ENCODE data around the gene SEC63. TPM values are rescaled to one million over a fixed set of nuclear protein-coding genes. Genes with fewer than 3 reads are reported as not detected.

SEC63 gene
- total RNA-seq, 1 donor from 2014 or later = 25.3 TPM

DNA sequence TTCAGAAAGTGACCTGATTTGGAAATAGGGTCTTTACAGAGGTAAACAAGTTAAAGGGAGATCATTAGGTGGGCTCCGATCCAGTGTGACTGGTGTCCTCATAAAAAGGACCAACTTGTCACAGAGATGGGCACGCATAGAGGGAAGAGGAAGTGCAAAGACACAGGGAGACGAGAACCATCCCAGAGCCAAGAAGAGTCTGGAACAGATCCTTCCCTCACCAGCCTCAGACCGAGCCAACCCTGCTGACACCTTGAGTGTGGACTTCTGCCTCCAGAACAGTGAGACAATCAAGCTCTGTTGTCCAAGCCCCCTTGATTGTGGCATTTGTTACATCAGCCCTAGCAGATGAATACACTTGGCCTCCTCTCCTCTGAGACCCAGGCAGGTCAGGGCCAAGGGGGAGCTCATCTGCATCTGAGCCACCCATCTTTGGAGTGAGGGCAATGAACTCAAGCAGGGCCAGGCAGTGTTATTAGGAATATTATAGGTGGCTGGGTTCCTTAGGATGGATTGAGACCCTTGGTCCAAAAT, 111.7 kb downstream of the SEC63 start:
- TF ChIP-seq, protein P1, sequence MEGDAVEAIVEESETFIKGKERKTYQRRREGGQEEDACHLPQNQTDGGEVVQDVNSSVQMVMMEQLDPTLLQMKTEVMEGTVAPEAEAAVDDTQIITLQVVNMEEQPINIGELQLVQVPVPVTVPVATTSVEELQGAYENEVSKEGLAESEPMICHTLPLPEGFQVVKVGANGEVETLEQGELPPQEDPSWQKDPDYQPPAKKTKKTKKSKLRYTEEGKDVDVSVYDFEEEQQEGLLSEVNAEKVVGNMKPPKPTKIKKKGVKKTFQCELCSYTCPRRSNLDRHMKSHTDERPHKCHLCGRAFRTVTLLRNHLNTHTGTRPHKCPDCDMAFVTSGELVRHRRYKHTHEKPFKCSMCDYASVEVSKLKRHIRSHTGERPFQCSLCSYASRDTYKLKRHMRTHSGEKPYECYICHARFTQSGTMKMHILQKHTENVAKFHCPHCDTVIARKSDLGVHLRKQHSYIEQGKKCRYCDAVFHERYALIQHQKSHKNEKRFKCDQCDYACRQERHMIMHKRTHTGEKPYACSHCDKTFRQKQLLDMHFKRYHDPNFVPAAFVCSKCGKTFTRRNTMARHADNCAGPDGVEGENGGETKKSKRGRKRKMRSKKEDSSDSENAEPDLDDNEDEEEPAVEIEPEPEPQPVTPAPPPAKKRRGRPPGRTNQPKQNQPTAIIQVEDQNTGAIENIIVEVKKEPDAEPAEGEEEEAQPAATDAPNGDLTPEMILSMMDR (IDR thresholded peaks at IDR 0.05) = no peak
- no peak for TF ChIP-seq POLR2AphosphoS5 (IDR thresholded peaks at IDR 0.05; ENCODE audit: insufficient read depth in 1 of 2, low read depth in 1 of 2)
- no peak for TF ChIP-seq POLR2A (IDR thresholded peaks at IDR 0.05)
- Histone ChIP-seq H3K9me3 (no peaks in the 10 kb centered on the region), H3K27ac (no peak overlapping the region), H3K4me1 (peaks cover 13% of the 10 kb centered on the region), H3K4me3 (no peak overlapping the region), H3K36me3 (no peaks in the 10 kb centered on the region), H3K27me3 (no peaks in the 10 kb centered on the region)
- no peak for DNase-seq (ENCODE audit: extremely low spot score in 2 of 2)
- intact Hi-C loops (cut with DNase I) = no loop called here

DNA sequence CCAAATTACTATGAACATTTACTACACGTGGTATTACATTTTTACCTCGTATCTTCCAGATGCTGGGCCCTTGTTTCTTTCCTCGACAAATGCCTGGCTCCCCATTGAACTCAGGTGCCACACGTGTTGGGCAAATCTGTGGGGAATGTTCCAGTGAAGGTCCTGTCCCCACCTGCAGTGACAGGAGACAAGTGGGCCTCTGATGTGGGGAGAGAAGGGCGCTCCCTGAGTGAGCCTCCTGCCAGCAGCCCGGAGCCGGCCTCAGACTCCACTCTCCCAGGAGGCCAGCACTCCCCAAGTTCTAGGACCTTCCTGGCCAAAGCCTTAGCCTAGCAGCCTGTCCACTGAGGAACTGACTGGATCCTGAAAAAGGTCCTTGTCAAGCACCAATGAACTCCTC, 112.2 kb downstream of the SEC63 start:
- peaks cover 13% of the 10 kb centered on the region for H3K4me1 ChIP-seq
- H3K9me3 ChIP-seq = no peaks in the 10 kb centered on the region
- intact Hi-C loops (cut with DNase I) = no loop called here
- H3K36me3 ChIP-seq = no peaks in the 10 kb centered on the region
- no peak overlapping the region for H3K4me3 ChIP-seq
- H3K27me3 ChIP-seq = no peaks in the 10 kb centered on the region
- no peak for TF ChIP-seq POLR2A (IDR thresholded peaks at IDR 0.05)
- TF ChIP-seq POLR2AphosphoS5 (IDR thresholded peaks at IDR 0.05; ENCODE audit: insufficient read depth in 1 of 2, low read depth in 1 of 2) = no peak
- TF ChIP-seq, protein P1 (IDR thresholded peaks at IDR 0.05) = no peak
- DNase-seq (ENCODE audit: extremely low spot score in 2 of 2) = no peak
- no peak overlapping the region for H3K27ac ChIP-seq

DNA sequence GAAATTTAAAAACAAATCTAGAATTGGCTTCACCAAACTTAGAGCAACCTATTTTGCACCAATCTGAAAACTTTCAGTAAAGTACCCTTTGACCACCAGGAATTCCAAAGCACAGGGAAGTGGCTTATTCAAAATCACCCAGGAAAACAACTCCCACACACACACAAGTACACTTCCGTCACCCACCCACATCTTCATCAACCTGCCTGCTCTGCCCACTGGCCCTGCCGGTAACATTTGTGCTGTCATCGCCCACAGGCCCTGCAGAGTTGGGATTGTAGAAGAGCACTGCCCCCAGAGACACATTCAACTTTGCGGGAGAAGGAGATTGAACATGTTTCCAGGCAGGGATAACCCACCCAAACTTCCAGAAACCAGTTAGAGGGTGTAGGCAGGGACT, 114.6 kb downstream of the SEC63 start:
- Histone ChIP-seq H3K9me3 (no peaks in the 10 kb centered on the region), H3K4me1 (peaks cover 9% of the 10 kb centered on the region), H3K36me3 (no peaks in the 10 kb centered on the region), H3K4me3 (no peak overlapping the region), H3K27ac (no peak overlapping the region), H3K27me3 (no peaks in the 10 kb centered on the region)
- DNase-seq (ENCODE audit: extremely low spot score in 2 of 2) = no peak
- intact Hi-C loops (cut with DNase I) = no loop called here
- TF ChIP-seq POLR2AphosphoS5 (IDR thresholded peaks at IDR 0.05; ENCODE audit: insufficient read depth in 1 of 2, low read depth in 1 of 2) (no peak), POLR2A (IDR thresholded peaks at IDR 0.05) (no peak)
- TF ChIP-seq, protein P1 (IDR thresholded peaks at IDR 0.05) = no peak

DNA sequence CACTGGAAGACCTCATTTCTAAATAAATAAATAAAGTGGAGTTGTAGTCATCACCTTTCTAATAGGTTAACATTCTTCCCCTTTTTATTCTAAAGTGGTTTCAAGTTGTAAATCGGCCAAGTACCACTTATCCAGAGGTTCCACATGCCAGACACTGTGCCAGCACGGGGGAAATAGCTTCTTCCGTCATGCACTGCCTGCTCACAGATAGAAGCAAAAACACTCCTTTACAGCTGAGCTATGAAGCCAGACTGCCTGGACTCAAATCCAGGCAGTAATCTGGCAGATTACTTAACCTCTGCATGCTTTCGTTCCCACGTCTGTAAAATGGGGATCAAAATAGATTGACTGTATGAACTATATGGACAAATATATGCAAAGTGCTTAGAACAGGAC, 116.7 kb downstream of the SEC63 start:
- TF ChIP-seq POLR2A (IDR thresholded peaks at IDR 0.05) = no peak
- TF ChIP-seq, protein P1 (IDR thresholded peaks at IDR 0.05) = no peak
- no peak for TF ChIP-seq POLR2AphosphoS5 (IDR thresholded peaks at IDR 0.05; ENCODE audit: insufficient read depth in 1 of 2, low read depth in 1 of 2)
- Histone ChIP-seq H3K4me3 (no peak overlapping the region), H3K4me1 (no peaks in the 10 kb centered on the region), H3K27me3 (no peaks in the 10 kb centered on the region), H3K36me3 (no peaks in the 10 kb centered on the region), H3K9me3 (no peaks in the 10 kb centered on the region), H3K27ac (no peak overlapping the region)
- no peak for DNase-seq (ENCODE audit: extremely low spot score in 2 of 2)
- intact Hi-C loops (cut with DNase I) = no loop called here

DNA sequence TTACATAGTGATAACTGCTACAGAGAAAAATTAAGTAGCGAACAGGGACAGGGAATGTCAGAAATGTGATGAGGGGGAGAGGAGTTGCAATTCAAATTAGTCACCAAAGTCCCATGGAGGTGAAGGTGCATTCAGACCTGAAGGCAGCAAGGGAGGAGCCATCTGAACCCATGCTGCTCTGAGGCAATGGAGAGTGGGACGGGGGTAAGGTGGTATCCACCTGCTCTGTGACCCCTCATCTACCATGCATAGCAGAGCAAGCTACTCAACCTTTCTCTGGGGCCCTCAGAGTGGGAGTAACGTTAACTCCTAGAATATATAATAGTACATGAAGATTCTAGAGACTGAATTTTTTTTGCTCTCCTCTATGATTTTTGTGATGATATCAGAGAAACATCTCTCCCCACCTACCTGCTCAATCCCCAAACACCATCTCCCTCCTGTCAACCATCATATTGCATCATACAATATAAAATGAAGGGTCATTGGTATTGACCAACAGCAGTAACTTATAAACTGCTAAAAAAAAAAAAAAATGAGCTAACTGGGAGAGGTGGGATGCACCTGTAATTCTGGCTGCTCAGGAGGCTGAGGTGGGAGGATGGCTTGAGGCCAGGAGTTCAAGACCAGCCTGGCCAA, 117.3 kb downstream of the SEC63 start:
- Histone ChIP-seq H3K4me1 (no peaks in the 10 kb centered on the region), H3K27ac (no peak overlapping the region), H3K27me3 (no peaks in the 10 kb centered on the region), H3K36me3 (no peaks in the 10 kb centered on the region), H3K4me3 (no peak overlapping the region), H3K9me3 (no peaks in the 10 kb centered on the region)
- TF ChIP-seq POLR2AphosphoS5 (IDR thresholded peaks at IDR 0.05; ENCODE audit: insufficient read depth in 1 of 2, low read depth in 1 of 2) (no peak), POLR2A (IDR thresholded peaks at IDR 0.05) (no peak)
- TF ChIP-seq, protein P1 (IDR thresholded peaks at IDR 0.05) = no peak
- no peak for DNase-seq (ENCODE audit: extremely low spot score in 2 of 2)
- intact Hi-C loops (cut with DNase I) = no loop called here

Measured in vagina (tissue), 2 donors.